Suprapubic skin (tissue), 4 donors: ENCODE data around the gene CTNNBL1. TPM values are rescaled to one million over a fixed set of nuclear protein-coding genes. Genes with fewer than 3 reads are reported as not detected.

ENCODE experiments used
- DNase-seq, 2 donors: peaks; one replicate each; pipeline ENCODE4 v3.0.0-alpha.2; 2019; ENCODE audit warnings: low spot score in 2 of 2
- H3K27ac ChIP-seq: fragments of 200-600 bp; sonication (generic); one replicate; pipeline ENCODE4 v1.5.1; 2019
- H3K27me3 ChIP-seq: fragments of 200-600 bp; sonication (generic); one replicate; pipeline ENCODE4 v1.5.1; 2019
- H3K36me3 ChIP-seq: fragments of 200-600 bp; sonication (generic); one replicate; pipeline ENCODE4 v1.5.1; 2019
- H3K4me1 ChIP-seq: fragments of 200-600 bp; sonication (generic); one replicate; pipeline ENCODE4 v1.5.1; 2019
- H3K4me3 ChIP-seq: fragments of 200-600 bp; sonication (generic); one replicate; pipeline ENCODE4 v1.5.1; 2019; ENCODE audit warnings: mild to moderate bottlenecking
- H3K9me3 ChIP-seq: fragments of 200-600 bp; sonication (generic); one replicate; pipeline ENCODE4 v1.5.1; 2019
- CTCF ChIP-seq, 2 donors: fragments of 200-600 bp in 1 of 2; fragments of 450-650 bp in 1 of 2; sonication (generic) in 1 of 2; IDR thresholded peaks; one replicate each; pipeline ENCODE4 v1.5.1; 2016 to 2019; ENCODE audit warnings: antibody characterized with exemption in 2 of 2, mild to moderate bottlenecking in 1 of 2, moderate library complexity in 1 of 2
- EP300 ChIP-seq: sonication (generic); formaldehyde crosslinking; IDR thresholded peaks from one replicate; pipeline ENCODE4 v1.6.1; 2017; ENCODE audit warnings: antibody characterized with exemption
- POLR2A ChIP-seq, 2 donors: fragments of 450-650 bp; IDR thresholded peaks; one replicate each; pipeline ENCODE4 v1.6.1; 2017; ENCODE audit warnings: antibody characterized with exemption in 2 of 2, mild to moderate bottlenecking in 2 of 2, moderate library complexity in 2 of 2
- POLR2AphosphoS5 ChIP-seq, 3 donors: sonication (generic); formaldehyde crosslinking; IDR thresholded peaks; one replicate each; pipeline ENCODE4 v1.6.1; 2017; ENCODE audit warnings: antibody characterized with exemption in 3 of 3
- WGBS: methylation state at CpG from one replicate; pipeline ENCODE4 v1.1.5; 2018; 5-methylcytosine and 5-hydroxymethylcytosine counted together
- total RNA-seq, 4 donors: library from RNA; depleted of rRNA; stranded (reverse); fragments of >200 nt; gene quantifications; one replicate each; pipeline ENCODE4 v1.1.0, GENCODE V29; 2016

The CTNNBL1 gene
- total RNA-seq, 4 donors from 2014 or later = 17.2 to 27.4 (median 26.1) TPM

- H3K27me3 ChIP-seq = peaks cover 79% of the 10 kb centered on the region
- WGBS = 79% methylated on average over 8 of the region's 8 CpGs
- H3K4me1 ChIP-seq = peaks cover 13% of the 10 kb centered on the region
- H3K36me3 ChIP-seq = no peaks in the 10 kb centered on the region
- H3K9me3 ChIP-seq = no peaks in the 10 kb centered on the region
- H3K4me3 ChIP-seq = no peak overlapping the region
- H3K27ac ChIP-seq = no peak overlapping the region
- TF ChIP-seq EP300 (no peak), POLR2A (IDR thresholded peaks at IDR 0.05) (no peak)
- no peak for DNase-seq
These were observed 211.1 kb downstream of the CTNNBL1 start for GRCh38 chr20:37904845-37905373.

GRCh38 chr20:37905671-37906613, 212.1 kb downstream of the CTNNBL1 start:
- no peak for DNase-seq
- Histone ChIP-seq H3K36me3 (no peaks in the 10 kb centered on the region), H3K4me3 (no peak overlapping the region), H3K27me3 (peaks cover 79% of the 10 kb centered on the region), H3K4me1 (peaks cover 13% of the 10 kb centered on the region), H3K27ac (no peak overlapping the region), H3K9me3 (no peaks in the 10 kb centered on the region)
- 69% methylated on average over 16 of the region's 16 CpGs for WGBS
- no peak for TF ChIP-seq POLR2AphosphoS5 (IDR thresholded peaks at IDR 0.05)
- TF ChIP-seq EP300 = no peak
- no peak for TF ChIP-seq POLR2A (IDR thresholded peaks at IDR 0.05)
- TF ChIP-seq CTCF (IDR thresholded peaks at IDR 0.05) = no peak

GRCh38 chr20:37907330-37907676, 213.5 kb downstream of the CTNNBL1 start:
- no peak for DNase-seq
- TF ChIP-seq EP300 (no peak), POLR2AphosphoS5 (IDR thresholded peaks at IDR 0.05) (no peak), POLR2A (IDR thresholded peaks at IDR 0.05) (no peak), CTCF (IDR thresholded peaks at IDR 0.05) (no peak)
- Histone ChIP-seq H3K9me3 (no peaks in the 10 kb centered on the region), H3K4me3 (no peak overlapping the region), H3K27me3 (peaks cover 77% of the 10 kb centered on the region), H3K27ac (no peak overlapping the region), H3K4me1 (peaks cover 16% of the 10 kb centered on the region), H3K36me3 (no peaks in the 10 kb centered on the region)
- WGBS = 52% methylated on average over 3 of the region's 3 CpGs

- H3K36me3 ChIP-seq = no peaks in the 10 kb centered on the region
- no peak for DNase-seq
- H3K4me3 ChIP-seq = no peak overlapping the region
- no peak for TF ChIP-seq POLR2AphosphoS5 (IDR thresholded peaks at IDR 0.05)
- no peak for TF ChIP-seq POLR2A (IDR thresholded peaks at IDR 0.05)
- no peak for TF ChIP-seq EP300
- TF ChIP-seq CTCF (IDR thresholded peaks at IDR 0.05) = no peak
- H3K27me3 ChIP-seq = peaks cover 77% of the 10 kb centered on the region
- H3K4me1 ChIP-seq = peaks cover 13% of the 10 kb centered on the region
- 45% methylated on average over 17 of the region's 17 CpGs for WGBS
- no peak overlapping the region for H3K27ac ChIP-seq
- no peaks in the 10 kb centered on the region for H3K9me3 ChIP-seq
These were observed 214.0 kb downstream of the CTNNBL1 start for GRCh38 chr20:37907677-37908401.

GRCh38 chr20:37911261-37911660, 217.4 kb downstream of the CTNNBL1 start:
- no peaks in the 10 kb centered on the region for H3K9me3 ChIP-seq
- no peak overlapping the region for H3K4me3 ChIP-seq
- DNase-seq = no peak
- TF ChIP-seq POLR2A (IDR thresholded peaks at IDR 0.05) = no peak
- TF ChIP-seq EP300 = no peak
- TF ChIP-seq CTCF (IDR thresholded peaks at IDR 0.05) = no peak
- TF ChIP-seq POLR2AphosphoS5 (IDR thresholded peaks at IDR 0.05) = no peak
- no peak overlapping the region for H3K27ac ChIP-seq
- 20% methylated on average over 9 of the region's 9 CpGs for WGBS
- peaks cover 23% of the 10 kb centered on the region for H3K4me1 ChIP-seq
- peaks cover 77% of the 10 kb centered on the region for H3K27me3 ChIP-seq
- no peaks in the 10 kb centered on the region for H3K36me3 ChIP-seq
